Liver (tissue), 9 donors: ENCODE measurements around the gene FRMD4B. TPM values are rescaled to one million over a fixed set of nuclear protein-coding genes. Genes with fewer than 3 reads are reported as not detected.

Experiments
- DNase-seq: peaks from one replicate; pipeline ENCODE4 v3.0.0-alpha.2; 2017; ENCODE audit warnings: low spot score
- H3K27ac ChIP-seq, 2 donors: one replicate each; pipeline ENCODE4 v1.7.0; 2013; ENCODE audit warnings: inconsistent platforms in 2 of 2, low read length in 2 of 2, control low read depth in 1 of 2, low read depth in 1 of 2, mild to moderate bottlenecking in 1 of 2
- H3K27me3 ChIP-seq, 4 donors: one replicate each; pipeline versions ENCODE4 v1.6.1 to v1.7.0; 2013; ENCODE audit warnings: low read length in 3 of 4, inconsistent platforms in 1 of 4, mild to moderate bottlenecking in 1 of 4, moderate library complexity in 1 of 4; ENCODE audit not compliant: control insufficient read depth in 4 of 4, insufficient read depth in 4 of 4
- H3K36me3 ChIP-seq, 4 donors: one replicate each; pipeline versions ENCODE4 v1.6.1 to v1.7.0; 2013; ENCODE audit warnings: low read length in 3 of 4, mild to moderate bottlenecking in 3 of 4, low read depth in 1 of 4, moderate library complexity in 1 of 4; ENCODE audit not compliant: control insufficient read depth in 4 of 4, insufficient read depth in 3 of 4
- H3K4me1 ChIP-seq, 4 donors: one replicate each; pipeline versions ENCODE4 v1.6.1 to v1.7.0; 2013; ENCODE audit warnings: low read length in 3 of 4, mild to moderate bottlenecking in 3 of 4, moderate library complexity in 1 of 4; ENCODE audit not compliant: control insufficient read depth in 4 of 4, insufficient read depth in 4 of 4
- H3K4me3 ChIP-seq, 3 donors: one replicate each; pipeline versions ENCODE4 v1.6.1 to v1.7.0; 2013; ENCODE audit warnings: low read length in 3 of 3, control low read depth in 1 of 3, low read depth in 1 of 3, mild to moderate bottlenecking in 1 of 3
- H3K9ac ChIP-seq, 2 donors: one replicate each; pipeline ENCODE4 v1.7.0; 2013; ENCODE audit warnings: low read length in 2 of 2, mild to moderate bottlenecking in 2 of 2, moderate library complexity in 2 of 2, control low read depth in 1 of 2, low read depth in 1 of 2
- H3K9me3 ChIP-seq, 4 donors: one replicate each; pipeline versions ENCODE4 v1.6.1 to v1.7.0; 2013; ENCODE audit warnings: low read length in 3 of 4; ENCODE audit not compliant: control insufficient read depth in 4 of 4
- EGR1 ChIP-seq, 2 donors: IDR thresholded peaks; 2 replicates each; pipeline ENCODE4 v1.6.1; 2016 to 2018; ENCODE audit warnings: antibody characterized with exemption in 2 of 2, low read depth in 2 of 2
- FOXA1 ChIP-seq: IDR thresholded peaks from 2 replicates; pipeline ENCODE4 v1.6.1; 2016; ENCODE audit warnings: antibody characterized with exemption
- FOXA2 ChIP-seq: IDR thresholded peaks from 2 replicates; pipeline ENCODE4 v1.6.1; 2016; ENCODE audit warnings: antibody characterized with exemption
- GABPA ChIP-seq, 2 donors: IDR thresholded peaks in 1 of 2; conservative IDR thresholded peaks in 1 of 2; 2 replicates each; pipeline ENCODE4 v1.6.1; 2016; ENCODE audit warnings: antibody characterized with exemption in 2 of 2, mild to moderate bottlenecking in 1 of 2, moderate library complexity in 1 of 2
- HNF4A ChIP-seq, 2 donors: conservative IDR thresholded peaks; 2 replicates each; pipeline ENCODE4 v1.6.1; 2016; ENCODE audit warnings: antibody characterized with exemption in 2 of 2, mild to moderate bottlenecking in 2 of 2
- HNF4G ChIP-seq: IDR thresholded peaks from 2 replicates; pipeline ENCODE4 v1.6.1; 2016; ENCODE audit warnings: antibody characterized with exemption
- JUND ChIP-seq, 2 donors: IDR thresholded peaks; 2 replicates each; pipeline ENCODE4 v1.6.1; 2016; ENCODE audit warnings: antibody characterized with exemption in 2 of 2
- NR2F2 ChIP-seq: IDR thresholded peaks from 2 replicates; pipeline ENCODE4 v1.6.1; 2016; ENCODE audit warnings: antibody characterized with exemption
- RAD21 ChIP-seq, 2 donors: IDR thresholded peaks; 2 replicates each; pipeline ENCODE4 v1.6.1; 2016; ENCODE audit warnings: antibody characterized with exemption in 2 of 2, mild to moderate bottlenecking in 2 of 2
- RXRA ChIP-seq, 2 donors: IDR thresholded peaks; 2 replicates each; pipeline ENCODE4 v1.6.1; 2017 to 2018; ENCODE audit warnings: antibody characterized with exemption in 2 of 2, mild to moderate bottlenecking in 1 of 2
- SP1 ChIP-seq: IDR thresholded peaks from 2 replicates; pipeline ENCODE4 v1.6.1; 2018; ENCODE audit warnings: antibody characterized with exemption, mild to moderate bottlenecking
- TAF1 ChIP-seq: conservative IDR thresholded peaks from 2 replicates; pipeline ENCODE4 v1.6.1; 2016; ENCODE audit warnings: antibody characterized with exemption, mild to moderate bottlenecking
- YY1 ChIP-seq: IDR thresholded peaks from 2 replicates; pipeline ENCODE4 v1.6.1; 2016; ENCODE audit warnings: antibody characterized with exemption, mild to moderate bottlenecking
- WGBS: extraction: QIAGEN DNeasy Blood & Tissue Kit; methylation state at CpG from one replicate; pipeline ENCODE4 v1.1.7; 2013; 5-methylcytosine and 5-hydroxymethylcytosine counted together
- polyA plus RNA-seq, 2 donors: library from polyadenylated mRNA; stranded (reverse) in 1 of 2; unstranded in 1 of 2; fragments of 200-250 nt in 1 of 2; fragments of >200 nt in 1 of 2; fragmentation: Nextera tagmentation in 1 of 2; extraction: Ambion mirVana in 1 of 2; gene quantifications; one replicate each; pipeline versions ENCODE4 v1.2.1 to v1.2.3, GENCODE V29; 2013 to 2015
- total RNA-seq, 2 donors: library from RNA; depleted of rRNA; stranded (reverse); fragments of >200 nt; gene quantifications; one replicate each; pipeline ENCODE4 v1.2.3, GENCODE V29; 2014
- TF ChIP-seq, protein P1 (sequence below): fragments of 150-350 bp; IDR thresholded peaks from 2 replicates; pipeline ENCODE4 v1.5.1; 2017; ENCODE audit warnings: improper control_type of control experiment, low read depth, low read length; ENCODE audit not compliant: missing input control
- TF ChIP-seq, protein P2 (sequence below): IDR thresholded peaks from 2 replicates; pipeline ENCODE4 v1.6.1; 2016; ENCODE audit warnings: antibody characterized with exemption
- TF ChIP-seq, protein P3 (sequence below): IDR thresholded peaks from 2 replicates; pipeline ENCODE4 v1.6.1; 2016; ENCODE audit warnings: antibody characterized with exemption, mild to moderate bottlenecking
- TF ChIP-seq, protein P4 (sequence below): IDR thresholded peaks from 2 replicates; pipeline ENCODE4 v1.6.1; 2016; ENCODE audit warnings: antibody characterized with exemption
- TF ChIP-seq, protein P5 (sequence below): IDR thresholded peaks from 2 replicates; pipeline ENCODE4 v1.6.1; 2016; ENCODE audit warnings: antibody characterized with exemption
- donor health status: healthy.
- donor health status: healthy.
- donor health status: healthy.
- donor health status: healthy.
- donor health status: healthy.

The FRMD4B gene
- total and polyA plus RNA-seq, 4 donors = 7.3 to 22.6 (median 15.0) TPM

DNA sequence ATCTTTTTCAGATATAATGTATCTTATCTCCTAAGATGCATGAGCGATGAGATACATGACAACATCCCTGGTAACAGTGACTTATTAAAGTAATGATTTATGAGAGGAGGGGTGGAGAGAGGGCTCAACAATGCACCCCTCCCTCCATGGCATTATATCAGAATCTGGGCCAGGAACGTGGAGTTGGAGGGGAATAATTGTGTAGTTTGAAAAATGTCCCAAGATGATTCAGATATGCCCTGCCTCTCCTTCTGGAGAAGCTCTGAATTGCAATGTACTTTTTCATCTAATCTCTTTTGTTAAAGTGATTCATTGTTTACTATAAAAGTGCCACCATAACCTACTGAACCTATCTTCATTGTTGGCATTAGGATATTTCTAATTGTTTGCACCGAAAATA lies 86.5 kb downstream of the FRMD4B start:
- whole genome bisulfite sequencing = 78% methylated on average over 3 of the region's 3 CpGs
- H3K27me3 ChIP-seq = no peaks in the 10 kb centered on the region
- no peak overlapping the region for H3K4me3 ChIP-seq
- TF ChIP-seq JUND (IDR thresholded peaks at IDR 0.05) = no peak
- no peak for TF ChIP-seq GABPA (IDR thresholded peaks at IDR 0.05 in 1 of 2, conservative IDR thresholded peaks at IDR 0.05 in 1 of 2)
- TF ChIP-seq RAD21 (IDR thresholded peaks at IDR 0.05) = no peak
- no peak for TF ChIP-seq NR2F2
- TF ChIP-seq, protein P1, sequence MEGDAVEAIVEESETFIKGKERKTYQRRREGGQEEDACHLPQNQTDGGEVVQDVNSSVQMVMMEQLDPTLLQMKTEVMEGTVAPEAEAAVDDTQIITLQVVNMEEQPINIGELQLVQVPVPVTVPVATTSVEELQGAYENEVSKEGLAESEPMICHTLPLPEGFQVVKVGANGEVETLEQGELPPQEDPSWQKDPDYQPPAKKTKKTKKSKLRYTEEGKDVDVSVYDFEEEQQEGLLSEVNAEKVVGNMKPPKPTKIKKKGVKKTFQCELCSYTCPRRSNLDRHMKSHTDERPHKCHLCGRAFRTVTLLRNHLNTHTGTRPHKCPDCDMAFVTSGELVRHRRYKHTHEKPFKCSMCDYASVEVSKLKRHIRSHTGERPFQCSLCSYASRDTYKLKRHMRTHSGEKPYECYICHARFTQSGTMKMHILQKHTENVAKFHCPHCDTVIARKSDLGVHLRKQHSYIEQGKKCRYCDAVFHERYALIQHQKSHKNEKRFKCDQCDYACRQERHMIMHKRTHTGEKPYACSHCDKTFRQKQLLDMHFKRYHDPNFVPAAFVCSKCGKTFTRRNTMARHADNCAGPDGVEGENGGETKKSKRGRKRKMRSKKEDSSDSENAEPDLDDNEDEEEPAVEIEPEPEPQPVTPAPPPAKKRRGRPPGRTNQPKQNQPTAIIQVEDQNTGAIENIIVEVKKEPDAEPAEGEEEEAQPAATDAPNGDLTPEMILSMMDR = no peak
- TF ChIP-seq, protein P2, sequence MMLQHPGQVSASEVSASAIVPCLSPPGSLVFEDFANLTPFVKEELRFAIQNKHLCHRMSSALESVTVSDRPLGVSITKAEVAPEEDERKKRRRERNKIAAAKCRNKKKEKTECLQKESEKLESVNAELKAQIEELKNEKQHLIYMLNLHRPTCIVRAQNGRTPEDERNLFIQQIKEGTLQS = no peak
- TF ChIP-seq, protein P3, sequence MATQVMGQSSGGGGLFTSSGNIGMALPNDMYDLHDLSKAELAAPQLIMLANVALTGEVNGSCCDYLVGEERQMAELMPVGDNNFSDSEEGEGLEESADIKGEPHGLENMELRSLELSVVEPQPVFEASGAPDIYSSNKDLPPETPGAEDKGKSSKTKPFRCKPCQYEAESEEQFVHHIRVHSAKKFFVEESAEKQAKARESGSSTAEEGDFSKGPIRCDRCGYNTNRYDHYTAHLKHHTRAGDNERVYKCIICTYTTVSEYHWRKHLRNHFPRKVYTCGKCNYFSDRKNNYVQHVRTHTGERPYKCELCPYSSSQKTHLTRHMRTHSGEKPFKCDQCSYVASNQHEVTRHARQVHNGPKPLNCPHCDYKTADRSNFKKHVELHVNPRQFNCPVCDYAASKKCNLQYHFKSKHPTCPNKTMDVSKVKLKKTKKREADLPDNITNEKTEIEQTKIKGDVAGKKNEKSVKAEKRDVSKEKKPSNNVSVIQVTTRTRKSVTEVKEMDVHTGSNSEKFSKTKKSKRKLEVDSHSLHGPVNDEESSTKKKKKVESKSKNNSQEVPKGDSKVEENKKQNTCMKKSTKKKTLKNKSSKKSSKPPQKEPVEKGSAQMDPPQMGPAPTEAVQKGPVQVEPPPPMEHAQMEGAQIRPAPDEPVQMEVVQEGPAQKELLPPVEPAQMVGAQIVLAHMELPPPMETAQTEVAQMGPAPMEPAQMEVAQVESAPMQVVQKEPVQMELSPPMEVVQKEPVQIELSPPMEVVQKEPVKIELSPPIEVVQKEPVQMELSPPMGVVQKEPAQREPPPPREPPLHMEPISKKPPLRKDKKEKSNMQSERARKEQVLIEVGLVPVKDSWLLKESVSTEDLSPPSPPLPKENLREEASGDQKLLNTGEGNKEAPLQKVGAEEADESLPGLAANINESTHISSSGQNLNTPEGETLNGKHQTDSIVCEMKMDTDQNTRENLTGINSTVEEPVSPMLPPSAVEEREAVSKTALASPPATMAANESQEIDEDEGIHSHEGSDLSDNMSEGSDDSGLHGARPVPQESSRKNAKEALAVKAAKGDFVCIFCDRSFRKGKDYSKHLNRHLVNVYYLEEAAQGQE = no peak
- TF ChIP-seq, protein P4, sequence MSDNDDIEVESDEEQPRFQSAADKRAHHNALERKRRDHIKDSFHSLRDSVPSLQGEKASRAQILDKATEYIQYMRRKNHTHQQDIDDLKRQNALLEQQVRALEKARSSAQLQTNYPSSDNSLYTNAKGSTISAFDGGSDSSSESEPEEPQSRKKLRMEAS = no peak
- no peak for TF ChIP-seq EGR1 (IDR thresholded peaks at IDR 0.05; ENCODE audit: low read depth in 2 of 2)
- TF ChIP-seq, protein P5, sequence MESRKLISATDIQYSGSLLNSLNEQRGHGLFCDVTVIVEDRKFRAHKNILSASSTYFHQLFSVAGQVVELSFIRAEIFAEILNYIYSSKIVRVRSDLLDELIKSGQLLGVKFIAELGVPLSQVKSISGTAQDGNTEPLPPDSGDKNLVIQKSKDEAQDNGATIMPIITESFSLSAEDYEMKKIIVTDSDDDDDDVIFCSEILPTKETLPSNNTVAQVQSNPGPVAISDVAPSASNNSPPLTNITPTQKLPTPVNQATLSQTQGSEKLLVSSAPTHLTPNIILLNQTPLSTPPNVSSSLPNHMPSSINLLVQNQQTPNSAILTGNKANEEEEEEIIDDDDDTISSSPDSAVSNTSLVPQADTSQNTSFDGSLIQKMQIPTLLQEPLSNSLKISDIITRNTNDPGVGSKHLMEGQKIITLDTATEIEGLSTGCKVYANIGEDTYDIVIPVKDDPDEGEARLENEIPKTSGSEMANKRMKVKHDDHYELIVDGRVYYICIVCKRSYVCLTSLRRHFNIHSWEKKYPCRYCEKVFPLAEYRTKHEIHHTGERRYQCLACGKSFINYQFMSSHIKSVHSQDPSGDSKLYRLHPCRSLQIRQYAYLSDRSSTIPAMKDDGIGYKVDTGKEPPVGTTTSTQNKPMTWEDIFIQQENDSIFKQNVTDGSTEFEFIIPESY = no peak
- TF ChIP-seq HNF4A (conservative IDR thresholded peaks at IDR 0.05) = no peak
- no peak for TF ChIP-seq RXRA (IDR thresholded peaks at IDR 0.05)
- TF ChIP-seq FOXA2 = no peak
- TF ChIP-seq YY1 = no peak
- no peak for TF ChIP-seq SP1
- TF ChIP-seq FOXA1 = no peak
- no peak for TF ChIP-seq TAF1
- no peak overlapping the region for H3K27ac ChIP-seq
- no peaks in the 10 kb centered on the region for H3K9me3 ChIP-seq
- H3K9ac ChIP-seq = no peak overlapping the region
- H3K36me3 ChIP-seq = no peaks in the 10 kb centered on the region
- no peak for DNase-seq
- H3K4me1 ChIP-seq = no peaks in the 10 kb centered on the region

DNA sequence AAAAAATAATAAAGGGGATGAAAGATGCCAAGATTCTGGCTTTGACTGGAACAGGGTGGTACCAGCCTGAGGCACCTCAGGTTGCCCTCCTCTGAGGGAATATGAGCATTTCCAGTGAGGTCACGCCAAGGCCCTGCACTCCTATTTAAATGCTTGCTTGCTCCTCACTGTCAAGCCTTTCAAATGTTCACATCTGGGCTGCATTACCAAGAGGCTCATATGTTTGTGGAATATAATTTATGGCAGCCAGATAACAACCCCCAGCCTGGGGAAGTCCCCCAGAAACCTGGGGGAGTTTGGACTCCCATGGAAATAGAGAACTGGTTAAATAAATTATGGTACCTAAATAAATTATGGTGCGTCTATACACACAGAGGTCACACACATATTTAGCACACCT lies 88.4 kb downstream of the FRMD4B start:
- H3K27me3 ChIP-seq = no peaks in the 10 kb centered on the region
- no peak for DNase-seq
- no peaks in the 10 kb centered on the region for H3K36me3 ChIP-seq
- no peaks in the 10 kb centered on the region for H3K9me3 ChIP-seq
- H3K4me1 ChIP-seq = no peaks in the 10 kb centered on the region
- H3K4me3 ChIP-seq = no peak overlapping the region
- 88% methylated on average over 2 of the region's 2 CpGs for WGBS
- no peak overlapping the region for H3K27ac ChIP-seq
- H3K9ac ChIP-seq = no peak overlapping the region
- TF ChIP-seq, protein P4 = no peak
- TF ChIP-seq RXRA (IDR thresholded peaks at IDR 0.05) (no peak), YY1 (no peak), JUND (IDR thresholded peaks at IDR 0.05) (no peak), HNF4G (no peak), RAD21 (IDR thresholded peaks at IDR 0.05) (no peak), FOXA1 (no peak), SP1 (no peak), FOXA2 (no peak), NR2F2 (no peak), GABPA (IDR thresholded peaks at IDR 0.05 in 1 of 2, conservative IDR thresholded peaks at IDR 0.05 in 1 of 2) (no peak), HNF4A (conservative IDR thresholded peaks at IDR 0.05) (no peak), TAF1 (no peak)
- TF ChIP-seq, protein P1 = no peak
- TF ChIP-seq, protein P2 = no peak
- TF ChIP-seq, protein P5 = no peak
